Measurements from ENCODE around the gene B3GAT1.

DNA sequence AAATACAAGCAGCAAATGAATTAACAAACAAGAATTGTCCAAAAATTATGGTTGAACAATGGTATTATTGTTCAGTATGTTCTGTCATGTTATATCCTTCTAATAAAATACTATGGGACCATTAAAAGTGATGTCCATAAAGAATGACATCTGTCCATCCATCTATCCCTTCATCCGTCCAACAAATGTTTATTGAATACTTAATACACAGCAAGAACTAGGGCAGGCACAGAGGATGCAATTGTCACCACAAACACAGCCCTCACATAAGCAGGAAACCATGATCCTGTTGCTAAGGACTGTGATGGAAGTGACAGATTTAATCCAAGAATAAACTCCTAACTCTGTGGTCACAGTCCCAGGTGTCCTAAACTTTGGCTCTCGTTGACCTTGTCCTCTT, 20.7 kb upstream of the B3GAT1 start:
- TF ChIP-seq, protein P1, sequence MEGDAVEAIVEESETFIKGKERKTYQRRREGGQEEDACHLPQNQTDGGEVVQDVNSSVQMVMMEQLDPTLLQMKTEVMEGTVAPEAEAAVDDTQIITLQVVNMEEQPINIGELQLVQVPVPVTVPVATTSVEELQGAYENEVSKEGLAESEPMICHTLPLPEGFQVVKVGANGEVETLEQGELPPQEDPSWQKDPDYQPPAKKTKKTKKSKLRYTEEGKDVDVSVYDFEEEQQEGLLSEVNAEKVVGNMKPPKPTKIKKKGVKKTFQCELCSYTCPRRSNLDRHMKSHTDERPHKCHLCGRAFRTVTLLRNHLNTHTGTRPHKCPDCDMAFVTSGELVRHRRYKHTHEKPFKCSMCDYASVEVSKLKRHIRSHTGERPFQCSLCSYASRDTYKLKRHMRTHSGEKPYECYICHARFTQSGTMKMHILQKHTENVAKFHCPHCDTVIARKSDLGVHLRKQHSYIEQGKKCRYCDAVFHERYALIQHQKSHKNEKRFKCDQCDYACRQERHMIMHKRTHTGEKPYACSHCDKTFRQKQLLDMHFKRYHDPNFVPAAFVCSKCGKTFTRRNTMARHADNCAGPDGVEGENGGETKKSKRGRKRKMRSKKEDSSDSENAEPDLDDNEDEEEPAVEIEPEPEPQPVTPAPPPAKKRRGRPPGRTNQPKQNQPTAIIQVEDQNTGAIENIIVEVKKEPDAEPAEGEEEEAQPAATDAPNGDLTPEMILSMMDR (IDR thresholded peaks at IDR 0.05; ENCODE audit: low read depth, low read length), result no peak
- TF ChIP-seq EZH2phosphoT487 (IDR thresholded peaks at IDR 0.05; ENCODE audit: low read depth), result no peak

Data from OCI-LY3 (cell line).